Inflammatory macrophage treated with lipopolysaccharide for 1 hour (primary cell): ENCODE measurements around the gene OGDH.
A peak's percentile ranks its signal among the peaks of the same experiment; 100 is the strongest.
"Not testable (repeated sequence)": the region's sequence is repeated elsewhere in the genome, so short reads cannot be mapped to it uniquely, and the experiment has no call there.

Source experiments
- DNase-seq, 2 donors: peaks; one replicate each; pipeline ENCODE4 v3.0.0-alpha.2; 2020 to 2022

Gene OGDH

GRCh38 chr7:44673771-44674170 lies 67.3 kb downstream of the OGDH start:
- DNase-seq: no peak

DNA sequence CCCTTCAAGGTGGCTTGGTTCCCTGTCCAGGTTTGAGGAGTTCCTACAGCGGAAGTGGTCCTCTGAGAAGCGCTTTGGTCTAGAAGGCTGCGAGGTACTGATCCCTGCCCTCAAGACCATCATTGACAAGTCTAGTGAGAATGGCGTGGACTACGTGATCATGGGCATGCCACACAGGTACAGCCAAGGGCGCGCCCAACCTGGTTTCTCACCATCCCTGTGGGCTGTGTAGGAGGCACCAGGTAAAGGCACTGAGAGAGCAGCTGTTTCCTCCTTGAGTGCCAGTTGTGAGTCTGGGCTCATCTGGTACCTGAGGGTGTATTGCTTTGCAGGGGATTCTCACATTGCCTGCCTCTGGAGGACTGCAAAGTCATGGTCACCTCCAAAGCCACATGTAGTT lies 68.0 kb downstream of the OGDH start:
- DNase-seq: no peak

- no peak for DNase-seq
Measured at GRCh38 chr7:44676776-44677175, 70.3 kb downstream of the OGDH start.

DNA sequence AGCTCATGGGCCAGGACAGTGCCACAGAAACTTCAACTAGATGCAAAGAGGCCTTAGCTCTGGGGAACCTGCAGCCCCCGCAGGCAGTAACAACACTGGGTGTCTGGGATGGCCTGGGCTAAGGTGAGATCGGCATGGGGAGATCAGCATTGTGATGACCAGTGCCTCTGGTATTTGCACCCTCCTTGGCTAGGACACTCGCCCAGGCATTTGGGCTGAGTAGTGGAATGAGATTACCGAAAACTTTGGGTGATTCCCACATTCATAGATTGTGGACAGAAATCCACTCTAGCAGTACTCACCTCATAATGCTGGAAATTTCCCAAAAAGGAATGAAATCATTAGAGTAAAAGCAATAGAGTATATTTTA lies 71.7 kb downstream of the OGDH start:
- no peak for DNase-seq

DNA sequence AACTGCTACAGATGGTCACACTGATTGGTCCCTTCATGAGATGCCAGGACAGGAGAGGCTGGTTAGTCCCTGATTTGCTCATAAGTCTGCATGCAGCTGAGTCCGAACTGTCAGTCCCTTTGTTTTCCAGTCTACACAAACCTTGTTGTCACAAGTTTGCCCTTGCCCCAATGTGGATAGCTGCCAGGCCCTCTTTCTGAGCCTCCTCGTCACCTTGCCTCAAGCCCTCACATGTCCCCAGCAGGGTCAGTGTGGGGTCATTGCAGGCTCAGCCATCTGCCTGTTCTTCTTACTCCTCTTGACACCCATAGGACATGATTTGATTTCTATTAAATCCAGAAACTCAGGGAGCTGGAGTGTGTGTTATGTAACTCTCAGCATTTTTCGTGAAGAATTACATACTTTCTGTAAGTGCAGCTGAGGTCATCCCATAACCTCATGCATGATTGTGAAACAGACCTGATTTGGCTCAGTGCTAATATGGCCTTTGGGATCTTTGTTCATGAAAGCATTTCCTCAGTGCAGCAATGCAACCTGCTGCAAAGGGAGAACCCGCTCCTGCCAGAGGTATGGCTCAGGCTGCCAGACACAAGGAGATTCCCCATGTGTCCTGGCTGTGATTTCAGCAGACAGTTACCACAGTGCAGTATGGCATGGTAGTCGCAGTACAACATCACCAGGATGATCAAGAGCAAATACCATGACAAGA lies 72.2 kb downstream of the OGDH start:
- DNase-seq: peak; percentile 74 to 90

DNA sequence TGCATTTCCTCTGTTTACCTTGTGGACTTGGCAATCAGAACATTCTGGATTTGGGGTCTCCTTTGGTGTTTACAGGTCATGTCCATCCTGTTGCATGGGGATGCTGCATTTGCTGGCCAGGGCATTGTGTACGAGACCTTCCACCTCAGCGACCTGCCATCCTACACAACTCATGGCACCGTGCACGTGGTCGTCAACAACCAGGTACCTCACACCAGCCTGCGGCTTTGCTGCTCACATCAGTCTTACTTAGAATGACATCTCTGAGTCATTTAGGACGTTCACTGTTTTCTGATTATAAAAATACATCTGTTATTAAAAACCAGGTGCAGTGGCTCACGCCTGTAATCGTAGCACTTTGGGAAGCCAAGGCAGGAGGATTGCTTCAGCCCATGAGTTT lies 75.2 kb downstream of the OGDH start:
- no peak for DNase-seq

- no peak for DNase-seq
Measured at GRCh38 chr7:44685723-44686122, 79.3 kb downstream of the OGDH start.

- no peak for DNase-seq
Measured at GRCh38 chr7:44689427-44689826, 83.0 kb downstream of the OGDH start.

DNA sequence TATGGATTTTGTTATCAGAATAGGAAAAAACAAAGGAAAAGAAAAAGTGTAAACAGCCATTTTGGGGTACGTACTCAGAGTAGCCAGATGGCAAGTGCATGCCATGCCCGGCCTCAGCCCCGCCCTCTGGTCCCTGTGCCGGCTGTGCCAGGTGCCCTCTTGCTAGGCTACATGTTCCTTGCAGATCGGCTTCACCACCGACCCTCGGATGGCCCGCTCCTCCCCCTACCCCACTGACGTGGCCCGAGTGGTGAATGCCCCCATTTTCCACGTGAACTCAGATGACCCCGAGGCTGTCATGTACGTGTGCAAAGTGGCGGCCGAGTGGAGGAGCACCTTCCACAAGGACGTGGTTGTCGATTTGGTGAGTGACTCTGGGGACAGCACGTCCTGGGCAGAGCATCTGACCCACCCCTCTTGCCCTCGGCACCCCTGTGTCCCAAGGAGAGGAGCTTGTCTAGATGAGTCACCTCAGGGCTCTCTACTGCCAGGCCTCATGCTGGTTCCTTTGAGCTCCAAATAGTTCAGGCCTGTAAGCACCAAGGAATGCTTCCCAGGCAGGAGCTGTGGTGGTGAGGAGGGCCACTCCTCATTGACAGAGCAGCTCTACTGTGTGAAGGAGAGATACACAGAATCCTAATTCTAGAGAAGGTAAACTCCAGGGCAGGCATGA lies 87.3 kb downstream of the OGDH start:
- no peak for DNase-seq

DNA sequence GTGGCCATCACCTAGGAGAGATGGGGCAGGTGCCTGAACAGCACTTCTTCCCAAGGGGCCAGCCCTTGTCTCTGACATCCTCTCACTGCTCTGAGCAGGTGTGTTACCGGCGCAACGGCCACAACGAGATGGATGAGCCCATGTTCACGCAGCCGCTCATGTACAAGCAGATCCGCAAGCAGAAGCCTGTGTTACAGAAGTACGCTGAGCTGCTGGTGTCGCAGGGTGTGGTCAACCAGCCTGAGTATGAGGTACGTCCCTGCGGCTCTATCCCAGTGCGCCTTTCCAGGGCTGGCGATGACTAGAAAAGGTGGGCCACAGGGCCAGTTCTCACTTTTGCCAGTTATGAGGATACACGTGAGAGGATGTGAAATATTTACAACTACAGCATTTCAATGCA lies 87.9 kb downstream of the OGDH start:
- no peak for DNase-seq

DNA sequence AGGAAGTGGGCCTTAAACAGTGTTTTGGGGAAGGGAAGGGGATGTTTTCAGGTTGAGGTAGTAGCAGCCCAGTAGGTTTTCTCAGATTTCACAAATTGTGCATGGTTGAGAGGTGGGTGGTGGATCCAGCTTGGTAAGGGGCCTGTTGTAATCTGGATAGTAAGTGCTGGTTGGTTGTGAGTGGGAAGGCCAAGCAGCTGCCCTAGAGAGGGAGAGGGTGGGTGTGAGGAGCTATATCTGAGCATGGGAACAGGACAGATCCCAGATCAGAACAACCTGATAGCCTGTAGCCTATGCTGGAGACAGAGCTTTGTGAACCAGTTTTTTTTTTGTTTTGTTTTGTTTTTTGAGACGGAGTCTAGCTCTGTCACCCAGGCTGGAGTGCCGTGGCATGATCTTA lies 88.3 kb downstream of the OGDH start:
- DNase-seq: peak in 1 of 2 donors; percentile 21

- DNase-seq: no peak
Measured at GRCh38 chr7:44695756-44696155, 89.3 kb downstream of the OGDH start.

- DNase-seq: no peak
Measured at GRCh38 chr7:44696728-44697127, 90.3 kb downstream of the OGDH start.

GRCh38 chr7:44697136-44698045 lies 91.0 kb downstream of the OGDH start:
- DNase-seq: no peak

DNA sequence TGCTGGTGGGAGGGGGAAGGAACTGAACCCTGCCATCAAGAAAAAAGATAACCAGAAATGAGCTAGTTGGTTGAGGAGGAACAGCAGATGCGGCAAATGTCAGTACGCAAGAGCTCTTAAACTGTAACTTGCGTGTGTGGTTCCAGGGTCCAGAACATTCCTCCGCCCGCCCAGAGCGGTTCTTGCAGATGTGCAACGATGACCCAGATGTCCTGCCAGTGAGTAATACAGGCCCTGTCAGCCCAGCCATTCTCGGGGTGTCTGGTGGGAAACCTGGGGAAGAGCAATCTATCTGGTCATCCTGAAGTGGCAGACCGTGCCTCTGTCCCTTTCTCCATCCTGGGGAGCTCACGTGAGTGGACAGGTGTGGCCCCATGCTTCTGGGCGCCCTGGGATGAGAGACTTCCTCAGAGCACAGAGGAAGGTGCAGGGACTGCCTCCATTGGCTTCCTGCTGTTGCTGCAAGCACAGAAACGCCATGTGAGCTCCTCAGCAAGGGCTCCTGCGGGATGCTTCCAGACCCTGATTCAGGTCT lies 91.7 kb downstream of the OGDH start:
- no peak for DNase-seq

- not testable (repeated sequence) for DNase-seq
Measured at GRCh38 chr7:44699598-44699997, 93.2 kb downstream of the OGDH start.

DNA sequence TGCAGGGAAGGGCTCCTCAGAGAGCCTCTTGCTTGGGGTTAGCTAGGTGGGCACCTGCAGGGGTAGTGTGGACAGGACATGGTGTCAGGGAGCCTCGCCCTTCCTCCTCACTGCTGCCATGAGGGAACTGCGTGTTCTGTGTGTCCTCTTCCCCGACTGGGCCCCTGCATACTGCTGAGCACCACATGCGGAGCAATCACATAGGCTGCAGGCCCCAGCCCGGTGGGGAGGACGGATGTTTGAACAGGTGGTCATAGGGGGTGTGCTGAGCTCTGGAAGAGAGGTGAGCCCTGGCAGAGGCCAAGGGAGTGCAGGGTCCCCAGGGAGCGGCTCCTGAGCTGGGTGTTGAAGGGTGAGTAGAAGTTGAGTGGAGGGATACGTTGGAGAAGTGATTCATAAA lies 93.9 kb downstream of the OGDH start:
- DNase-seq: no peak

DNA sequence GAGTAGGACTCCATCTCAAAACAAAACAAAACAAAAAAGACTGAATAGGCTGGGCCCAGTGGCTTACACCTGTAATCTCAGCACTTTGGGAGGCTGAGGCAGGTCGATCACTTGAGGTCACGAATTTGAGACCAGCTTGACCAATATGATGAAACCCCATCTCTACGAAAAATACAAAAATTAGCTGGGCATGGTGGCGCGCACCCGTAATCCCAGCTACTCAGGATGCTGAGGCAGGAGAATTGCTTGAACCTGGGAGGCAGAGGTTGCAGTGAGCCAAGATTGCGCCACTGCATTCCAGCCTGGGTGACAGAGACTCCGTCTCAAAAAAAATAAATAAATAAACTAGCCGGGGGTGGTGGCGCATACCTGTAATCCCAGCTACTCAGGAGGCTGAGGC lies 97.0 kb downstream of the OGDH start:
- not testable (repeated sequence) for DNase-seq

DNA sequence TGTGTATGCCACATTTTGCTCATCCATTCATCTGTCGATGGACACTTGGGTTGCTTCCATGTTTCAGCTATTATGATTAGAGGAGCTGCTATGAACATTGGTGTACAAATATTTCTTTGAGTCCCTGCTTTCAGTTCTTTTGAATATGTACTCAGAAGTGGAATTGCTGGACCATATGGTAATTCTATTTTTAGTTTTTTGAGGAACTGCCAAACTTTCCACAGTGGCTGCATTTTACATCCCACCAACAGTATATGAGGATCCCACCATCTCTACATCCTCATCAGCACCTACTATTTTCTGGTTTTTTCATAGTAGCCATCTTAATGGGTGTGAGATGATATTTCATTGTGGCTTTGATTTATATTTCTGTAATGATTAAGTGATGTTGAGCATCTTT lies 97.5 kb downstream of the OGDH start:
- DNase-seq: no peak

DNA sequence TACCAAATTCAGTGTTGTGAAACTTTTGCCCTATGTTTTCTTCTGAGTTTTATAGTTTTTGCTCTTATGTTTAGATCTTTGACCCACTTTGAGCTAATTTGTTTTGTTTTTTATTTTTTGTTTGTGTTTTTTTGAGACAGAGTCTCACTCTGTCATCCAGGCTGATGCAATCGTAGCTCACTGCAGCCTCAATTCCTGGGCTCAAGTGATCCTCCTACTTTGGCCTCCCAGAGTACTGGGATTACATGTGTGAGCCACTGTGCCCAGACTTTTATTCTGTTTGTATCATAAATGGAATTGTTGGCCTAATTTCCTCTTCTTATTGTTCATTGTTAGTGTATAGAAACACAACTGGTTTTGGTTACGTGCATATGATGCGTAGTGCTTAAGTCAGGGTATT lies 99.0 kb downstream of the OGDH start:
- DNase-seq: no peak

DNA sequence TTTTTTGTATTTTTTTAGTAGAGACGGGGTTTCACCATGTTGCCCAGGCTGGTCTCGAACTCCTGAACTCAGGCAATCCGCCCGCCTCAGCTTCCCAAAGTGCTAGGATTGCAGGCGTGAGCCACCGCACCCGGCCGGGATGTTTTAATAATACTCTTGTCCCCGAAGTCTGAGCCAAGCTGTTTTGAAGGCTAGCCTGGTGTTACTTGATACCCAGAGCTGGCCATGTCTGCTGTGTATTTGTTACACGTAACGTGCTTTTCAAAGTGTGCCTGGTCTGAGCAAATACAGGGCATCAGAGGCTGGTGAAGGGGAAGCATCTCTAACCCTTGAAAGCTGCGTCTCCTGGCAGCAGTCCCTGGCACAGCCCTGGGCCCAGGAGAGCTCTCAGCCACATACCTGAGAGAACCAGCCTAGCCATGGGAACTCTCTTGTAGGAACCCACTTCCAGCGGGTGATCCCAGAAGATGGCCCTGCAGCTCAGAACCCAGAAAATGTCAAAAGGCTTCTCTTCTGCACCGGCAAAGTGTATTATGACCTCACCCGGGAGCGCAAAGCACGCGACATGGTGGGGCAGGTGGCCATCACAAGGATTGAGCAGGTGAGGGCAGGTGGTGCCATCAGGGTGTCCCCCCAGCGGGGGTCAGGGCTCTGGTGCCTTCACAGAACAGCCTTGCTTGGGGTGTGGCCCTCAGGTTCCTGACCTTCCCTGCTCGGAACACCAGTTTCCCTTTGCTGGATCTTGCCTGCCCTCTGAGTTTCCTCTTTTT lies 100.5 kb downstream of the OGDH start:
- DNase-seq: no peak

- no peak for DNase-seq
Measured at GRCh38 chr7:44707558-44708230, 101.3 kb downstream of the OGDH start.
